NB4 (cell line): ENCODE data around the gene MBNL2.

Experiments
- DNase-seq: peaks from one replicate; pipeline ENCODE4 v3.0.0; 2010; ENCODE audit warnings: low read depth
- H3K4me3 ChIP-seq: one replicate; pipeline ENCODE4 v1.5.1; 2011; ENCODE audit warnings: mild to moderate bottlenecking, low read depth, low read length, moderate library complexity
- MYC ChIP-seq: IDR thresholded peaks from 2 replicates; pipeline ENCODE4 v1.6.1; 2011; ENCODE audit warnings: low read depth, low read length
- POLR2A ChIP-seq: IDR thresholded peaks from 2 replicates; pipeline ENCODE4 v1.6.1; 2011; ENCODE audit warnings: mild to moderate bottlenecking; ENCODE audit not compliant: insufficient read length; ENCODE audit errors: extremely low read depth
- TF ChIP-seq, protein P1 (sequence below): IDR thresholded peaks from 2 replicates; pipeline ENCODE4 v1.6.1; 2011; ENCODE audit warnings: low read depth, low read length
- TF ChIP-seq, protein P2 (sequence below): IDR thresholded peaks from one replicate; pipeline ENCODE4 v1.5.1; 2012; ENCODE audit warnings: low read depth, low read length

The MBNL2 gene

DNA sequence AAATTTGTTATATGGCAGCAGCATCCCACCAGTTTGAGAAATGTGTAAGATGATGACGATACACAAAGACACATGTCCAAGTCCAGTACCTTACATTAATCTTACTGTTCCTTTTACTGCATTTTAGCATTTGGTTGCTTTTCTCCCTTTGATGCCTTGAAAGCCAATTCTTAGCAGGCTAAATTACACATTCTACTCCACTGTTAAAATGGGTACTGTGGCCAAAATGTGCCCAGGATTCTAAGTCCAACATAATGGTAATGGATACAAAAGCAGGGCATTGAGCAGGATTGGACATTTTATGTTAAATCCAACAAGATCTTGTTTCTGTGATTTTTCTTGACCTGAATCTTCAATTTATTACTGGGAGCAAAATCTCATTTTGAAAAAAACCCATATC lies 159.1 kb downstream of the MBNL2 start:
- no peak for DNase-seq
- TF ChIP-seq, protein P1, sequence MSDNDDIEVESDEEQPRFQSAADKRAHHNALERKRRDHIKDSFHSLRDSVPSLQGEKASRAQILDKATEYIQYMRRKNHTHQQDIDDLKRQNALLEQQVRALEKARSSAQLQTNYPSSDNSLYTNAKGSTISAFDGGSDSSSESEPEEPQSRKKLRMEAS = no peak
- TF ChIP-seq POLR2A = no peak
- TF ChIP-seq, protein P2, sequence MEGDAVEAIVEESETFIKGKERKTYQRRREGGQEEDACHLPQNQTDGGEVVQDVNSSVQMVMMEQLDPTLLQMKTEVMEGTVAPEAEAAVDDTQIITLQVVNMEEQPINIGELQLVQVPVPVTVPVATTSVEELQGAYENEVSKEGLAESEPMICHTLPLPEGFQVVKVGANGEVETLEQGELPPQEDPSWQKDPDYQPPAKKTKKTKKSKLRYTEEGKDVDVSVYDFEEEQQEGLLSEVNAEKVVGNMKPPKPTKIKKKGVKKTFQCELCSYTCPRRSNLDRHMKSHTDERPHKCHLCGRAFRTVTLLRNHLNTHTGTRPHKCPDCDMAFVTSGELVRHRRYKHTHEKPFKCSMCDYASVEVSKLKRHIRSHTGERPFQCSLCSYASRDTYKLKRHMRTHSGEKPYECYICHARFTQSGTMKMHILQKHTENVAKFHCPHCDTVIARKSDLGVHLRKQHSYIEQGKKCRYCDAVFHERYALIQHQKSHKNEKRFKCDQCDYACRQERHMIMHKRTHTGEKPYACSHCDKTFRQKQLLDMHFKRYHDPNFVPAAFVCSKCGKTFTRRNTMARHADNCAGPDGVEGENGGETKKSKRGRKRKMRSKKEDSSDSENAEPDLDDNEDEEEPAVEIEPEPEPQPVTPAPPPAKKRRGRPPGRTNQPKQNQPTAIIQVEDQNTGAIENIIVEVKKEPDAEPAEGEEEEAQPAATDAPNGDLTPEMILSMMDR = no peak
- TF ChIP-seq MYC = no peak

DNA sequence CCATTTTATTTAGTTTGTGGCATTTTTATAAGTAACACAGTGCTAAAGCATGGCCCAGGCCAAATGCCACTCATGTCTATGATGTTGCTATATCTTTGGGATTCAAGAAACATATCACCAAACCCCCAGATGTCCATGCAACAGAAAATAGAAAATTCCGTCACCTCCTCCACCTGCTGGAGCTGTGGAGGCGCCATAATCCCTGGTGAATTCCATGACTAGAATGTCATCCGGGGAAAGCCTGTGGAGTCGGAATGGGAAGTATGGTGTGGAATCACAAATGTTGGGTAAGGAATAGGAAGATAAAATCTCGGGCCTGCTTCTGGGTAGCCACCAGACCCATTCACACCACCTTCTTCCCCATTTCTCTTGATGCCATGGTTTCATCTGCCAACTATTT lies 160.1 kb downstream of the MBNL2 start:
- DNase-seq = no peak
- no peak overlapping the region for H3K4me3 ChIP-seq
- TF ChIP-seq MYC (no peak), POLR2A (no peak)
- TF ChIP-seq, protein P1 = no peak
- TF ChIP-seq, protein P2 = no peak

More for the DNA sequence above, 159.1 kb downstream of the MBNL2 start:
- H3K4me3 ChIP-seq = no peak overlapping the region

DNA sequence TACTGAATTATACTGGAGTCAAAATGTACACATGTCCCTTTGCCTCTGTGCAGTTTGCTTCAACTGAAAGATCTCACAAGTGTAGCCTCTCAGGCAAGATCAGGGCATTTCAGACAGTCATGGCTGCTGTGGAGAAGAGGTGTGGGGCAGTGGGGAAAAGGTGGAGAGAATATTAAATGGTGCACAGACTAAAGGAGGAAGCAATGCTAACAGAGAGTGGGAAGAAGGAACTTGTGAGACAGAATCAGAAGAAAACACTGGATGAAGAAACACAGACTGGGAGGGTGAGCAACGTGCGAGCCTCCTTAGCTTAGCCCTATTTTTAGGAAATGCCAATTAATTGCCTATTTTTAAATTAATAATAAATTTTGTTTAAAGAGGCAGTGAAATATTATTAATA lies 162.2 kb downstream of the MBNL2 start:
- no peak overlapping the region for H3K4me3 ChIP-seq
- TF ChIP-seq, protein P1 = no peak
- peak; percentile 16; the same call in 1 of the 2 replicates for TF ChIP-seq MYC
- DNase-seq = peak; percentile 68

DNA sequence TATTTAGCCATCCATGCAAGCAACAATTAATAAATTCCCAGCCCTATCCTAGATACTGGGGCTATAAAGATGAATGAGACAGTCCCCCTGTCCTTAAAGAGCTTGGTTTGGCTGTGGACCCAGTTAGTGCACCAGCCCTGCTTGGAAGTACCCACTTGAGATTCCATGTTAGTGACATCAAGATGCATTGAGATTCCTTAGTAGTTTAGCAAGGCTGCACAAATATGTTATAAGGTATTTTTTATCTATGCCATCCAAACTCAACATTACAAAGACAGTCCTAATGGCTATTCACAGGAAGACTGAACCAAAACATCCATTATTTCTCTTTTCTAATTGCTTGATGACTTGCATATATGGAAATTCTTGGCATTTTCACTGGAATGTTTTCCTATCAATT lies 163.0 kb downstream of the MBNL2 start:
- no peak for DNase-seq
- H3K4me3 ChIP-seq = no peak overlapping the region
- TF ChIP-seq, protein P1 = no peak
- TF ChIP-seq, protein P2 = no peak
- no peak for TF ChIP-seq MYC
- no peak for TF ChIP-seq POLR2A

DNA sequence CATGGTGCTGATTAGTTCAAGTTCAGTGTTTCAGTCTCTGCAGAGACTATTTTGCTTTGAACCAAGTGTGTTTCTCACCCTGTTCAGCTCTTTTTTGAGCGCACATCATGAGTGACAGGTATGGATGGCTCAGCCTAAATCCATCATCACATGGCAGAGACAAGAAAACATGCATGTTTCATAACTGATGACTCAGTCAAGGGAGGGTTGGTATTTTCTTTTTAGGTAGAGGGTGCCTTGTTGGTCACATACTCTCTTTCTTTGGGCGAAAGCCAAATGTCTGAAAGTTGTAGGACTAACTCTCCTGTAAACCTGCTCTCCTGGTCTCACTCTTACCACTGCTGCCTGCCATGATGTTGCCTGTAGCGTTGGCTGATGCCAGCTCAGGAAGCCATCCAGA lies 163.7 kb downstream of the MBNL2 start:
- no peak overlapping the region for H3K4me3 ChIP-seq
- TF ChIP-seq, protein P1 = peak; percentile 46; the same call in 1 of the 2 replicates
- TF ChIP-seq, protein P2 = no peak
- no peak for TF ChIP-seq POLR2A
- no peak for TF ChIP-seq MYC
- DNase-seq = peak; percentile 76

DNA sequence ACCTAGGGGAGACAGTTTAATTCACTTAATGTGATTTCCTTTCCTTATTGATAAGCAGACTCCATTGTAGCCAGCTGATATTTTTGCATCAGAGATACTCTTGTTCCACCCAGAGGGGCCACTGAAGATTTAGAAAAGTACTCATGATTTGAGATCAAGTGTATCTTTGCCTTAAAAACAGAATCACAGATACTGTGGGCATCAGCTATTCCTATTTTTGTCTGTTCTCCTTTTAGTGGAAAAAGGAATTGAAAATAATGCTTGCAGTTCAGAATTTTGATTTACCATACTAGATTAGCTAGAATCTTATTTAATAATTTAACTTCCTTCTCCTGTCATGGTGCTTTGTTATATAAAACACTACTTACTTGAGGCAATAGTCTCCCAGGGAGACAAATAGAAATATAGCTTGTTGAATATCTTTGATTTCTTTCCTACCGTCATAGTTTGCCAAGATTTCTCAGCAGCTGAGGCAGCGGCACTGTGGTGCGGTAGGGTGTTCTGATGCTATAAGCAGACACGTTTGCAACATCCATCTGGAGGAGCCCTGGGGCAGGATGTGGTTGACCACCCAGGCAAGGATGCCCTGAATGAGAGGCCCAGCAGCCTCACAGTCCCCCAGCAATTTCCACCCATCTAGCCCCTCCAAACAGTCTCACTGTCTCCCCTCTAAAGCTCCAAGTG lies 164.8 kb downstream of the MBNL2 start:
- peak overlapping the region; percentile 52 for H3K4me3 ChIP-seq
- DNase-seq = peak; percentile 98
- no peak for TF ChIP-seq POLR2A
- TF ChIP-seq, protein P2 = no peak
- TF ChIP-seq MYC = peak; percentile 75
- TF ChIP-seq, protein P1 = peak; percentile 81
